Measurements from ENCODE around the gene ATN1.

The ATN1 gene

GRCh38 chr12:6925239-6925539 is 2.6 kb upstream of the ATN1 start:
- in situ Hi-C loops (cut with MboI; ENCODE audit: low sequenced_read_pairs), result no loop called here

- in situ Hi-C loops (cut with MboI; ENCODE audit: low sequenced_read_pairs), result no loop called here
Observed at GRCh38 chr12:6925540-6926279, 2.0 kb upstream of the ATN1 start.

GRCh38 chr12:6928022-6928702 is 403 bp downstream of the ATN1 start:
- in situ Hi-C loops (cut with MboI; ENCODE audit: low sequenced_read_pairs), result no loop called here

- in situ Hi-C loops (cut with MboI; ENCODE audit: low sequenced_read_pairs), result no loop called here
Observed at GRCh38 chr12:6928703-6929407, 1.1 kb downstream of the ATN1 start.

- in situ Hi-C loops (cut with MboI; ENCODE audit: low sequenced_read_pairs), result no loop called here
Observed at GRCh38 chr12:6929466-6930452, 2.0 kb downstream of the ATN1 start.

- in situ Hi-C loops (cut with MboI; ENCODE audit: low sequenced_read_pairs), result no loop called here
Observed at GRCh38 chr12:6932766-6933165, 5.0 kb downstream of the ATN1 start.

GRCh38 chr12:6934110-6934509 is 6.4 kb downstream of the ATN1 start:
- in situ Hi-C loops (cut with MboI; ENCODE audit: low sequenced_read_pairs), result no loop called here

GRCh38 chr12:6935371-6936193 is 7.8 kb downstream of the ATN1 start:
- in situ Hi-C loops (cut with MboI; ENCODE audit: low sequenced_read_pairs), result no loop called here

- in situ Hi-C loops (cut with MboI; ENCODE audit: low sequenced_read_pairs), result no loop called here
Observed at GRCh38 chr12:6936194-6936635, 8.5 kb downstream of the ATN1 start.

GRCh38 chr12:6936636-6937480 is 9.1 kb downstream of the ATN1 start:
- in situ Hi-C loops (cut with MboI; ENCODE audit: low sequenced_read_pairs), result no loop called here

GRCh38 chr12:6937481-6938352 is 10.0 kb downstream of the ATN1 start:
- in situ Hi-C loops (cut with MboI; ENCODE audit: low sequenced_read_pairs), result no loop called here

- in situ Hi-C loops (cut with MboI; ENCODE audit: low sequenced_read_pairs), result no loop called here
Observed at GRCh38 chr12:6938353-6939190, 10.8 kb downstream of the ATN1 start.

GRCh38 chr12:6939191-6939540 is 11.4 kb downstream of the ATN1 start:
- in situ Hi-C loops (cut with MboI; ENCODE audit: low sequenced_read_pairs), result no loop called here

- in situ Hi-C loops (cut with MboI; ENCODE audit: low sequenced_read_pairs), result no loop called here
Observed at GRCh38 chr12:6941267-6941666, 13.5 kb downstream of the ATN1 start.

GRCh38 chr12:6941782-6942181 is 14.0 kb downstream of the ATN1 start:
- in situ Hi-C loops (cut with MboI; ENCODE audit: low sequenced_read_pairs), result no loop called here

- in situ Hi-C loops (cut with MboI; ENCODE audit: low sequenced_read_pairs), result no loop called here
Observed at GRCh38 chr12:6942331-6942665, 14.5 kb downstream of the ATN1 start.

GRCh38 chr12:6943389-6943721 is 15.6 kb downstream of the ATN1 start:
- in situ Hi-C loops (cut with MboI; ENCODE audit: low sequenced_read_pairs), result no loop called here

Data from HL-60/S4 treated with phorbol 12-myristate 13-acetate at 8.2 ng/mL for 4 days and 3 days (cell line).